ENCODE data around the gene SORT1. TPM values are rescaled to one million over a fixed set of nuclear protein-coding genes. Genes with fewer than 3 reads are reported as not detected.
A peak's percentile ranks its signal among the peaks of the same experiment; 100 is the strongest.

SORT1 gene
- total RNA-seq, 4 donors from 2014 or later: 92.6 to 136 (median 134) TPM

- no peaks in the 10 kb centered on the region for H3K9me3 ChIP-seq
- no peak for DNase-seq (ENCODE audit: extremely low spot score)
- H3K4me1 ChIP-seq: peaks cover 0 to 4% (median 0%) of the 10 kb centered on the region in 4 donors
- H3K36me3 ChIP-seq: no peaks in the 10 kb centered on the region
- WGBS: 72% methylated on average over 3 of the region's 3 CpGs
- peaks cover 0 to 16% (median 3%) of the 10 kb centered on the region in 4 donors for H3K27me3 ChIP-seq
- TF ChIP-seq EP300 (IDR thresholded peaks at IDR 0.05) (no peak), POLR2A (IDR thresholded peaks at IDR 0.05; ENCODE audit: low read depth) (no peak), CTCF (IDR thresholded peaks at IDR 0.05) (no peak)
- H3K4me3 ChIP-seq: no peak overlapping the region
- intact Hi-C loops (cut with DNase I): no loop called here
- H3K27ac ChIP-seq (replicated peaks in 1 of 4): no peak overlapping the region
These were observed 41.1 kb upstream of the SORT1 start for GRCh38 chr1:109438798-109439297.

- Histone ChIP-seq H3K4me3 (no peak overlapping the region), H3K36me3 (no peaks in the 10 kb centered on the region), H3K27ac (replicated peaks in 1 of 4) (no peak overlapping the region), H3K9me3 (no peaks in the 10 kb centered on the region), H3K27me3 (no peaks in the 10 kb centered on the region), H3K4me1 (peaks cover 0 to 13% (median 4%) of the 10 kb centered on the region in 4 donors)
- 88% methylated on average over 1 of the region's 1 CpG for WGBS
- intact Hi-C loops (cut with DNase I): no loop called here
- no peak for TF ChIP-seq POLR2A (IDR thresholded peaks at IDR 0.05; ENCODE audit: low read depth)
- TF ChIP-seq CTCF (IDR thresholded peaks at IDR 0.05): no peak
- DNase-seq (ENCODE audit: extremely low spot score): no peak
These were observed 36.8 kb upstream of the SORT1 start for GRCh38 chr1:109434484-109434883.

GRCh38 chr1:109433322-109433721 is 35.6 kb upstream of the SORT1 start:
- H3K27ac ChIP-seq (replicated peaks in 1 of 4): no peak overlapping the region
- H3K9me3 ChIP-seq: no peaks in the 10 kb centered on the region
- no peaks in the 10 kb centered on the region for H3K36me3 ChIP-seq
- H3K4me3 ChIP-seq: no peak overlapping the region
- intact Hi-C loops (cut with DNase I): no loop called here
- TF ChIP-seq POLR2A (IDR thresholded peaks at IDR 0.05; ENCODE audit: low read depth) (no peak), EP300 (IDR thresholded peaks at IDR 0.05) (no peak), POLR2AphosphoS5 (IDR thresholded peaks at IDR 0.05) (no peak)
- peaks cover 0 to 14% (median 3%) of the 10 kb centered on the region in 4 donors for H3K4me1 ChIP-seq
- no peaks in the 10 kb centered on the region for H3K27me3 ChIP-seq
- WGBS: 100% methylated on average over 1 of the region's 1 CpG
- DNase-seq (ENCODE audit: extremely low spot score): no peak

GRCh38 chr1:109432336-109432735 is 34.6 kb upstream of the SORT1 start:
- Histone ChIP-seq H3K9me3 (no peaks in the 10 kb centered on the region), H3K27me3 (no peaks in the 10 kb centered on the region), H3K27ac (replicated peaks in 1 of 4) (no peak overlapping the region), H3K4me1 (peaks cover 9 to 21% (median 12%) of the 10 kb centered on the region in 4 donors), H3K4me3 (no peak overlapping the region), H3K36me3 (no peaks in the 10 kb centered on the region)
- DNase-seq (ENCODE audit: extremely low spot score): no peak
- no peak for TF ChIP-seq EP300 (IDR thresholded peaks at IDR 0.05)
- TF ChIP-seq CTCF (IDR thresholded peaks at IDR 0.05): no peak
- no peak for TF ChIP-seq POLR2AphosphoS5 (IDR thresholded peaks at IDR 0.05)
- TF ChIP-seq POLR2A (IDR thresholded peaks at IDR 0.05; ENCODE audit: low read depth): no peak
- intact Hi-C loops (cut with DNase I): no loop called here

GRCh38 chr1:109427171-109427467 is 29.4 kb upstream of the SORT1 start:
- Histone ChIP-seq H3K9me3 (no peaks in the 10 kb centered on the region), H3K36me3 (no peaks in the 10 kb centered on the region), H3K4me3 (peak overlapping the region; percentile 80 to 95 (median 90)), H3K27me3 (no peaks in the 10 kb centered on the region), H3K4me1 (peaks cover 31 to 51% (median 47%) of the 10 kb centered on the region in 4 donors), H3K27ac (replicated peaks in 1 of 4) (peak overlapping the region; percentile 84 to 94 (median 90))
- DNase-seq (ENCODE audit: extremely low spot score): no peak
- intact Hi-C loops (cut with DNase I): loop anchor here (5.0 kb wide), 3 partner anchors 40 to 105 kb away; partner anchors contain the start of genes ATXN7L2 and SYPL2
- WGBS: 4% methylated on average over 7 of the region's 7 CpGs
- TF ChIP-seq POLR2A (IDR thresholded peaks at IDR 0.05; ENCODE audit: low read depth) (no peak), CTCF (IDR thresholded peaks at IDR 0.05) (no peak), POLR2AphosphoS5 (IDR thresholded peaks at IDR 0.05) (no peak), EP300 (IDR thresholded peaks at IDR 0.05) (no peak)
